Epidermal melanocyte (primary cell): ENCODE results near the gene GRM7.

Experiments
- DNase-seq: peaks from one replicate; pipeline ENCODE4 v3.0.0; 2011; ENCODE audit warnings: low spot score; ENCODE audit not compliant: insufficient read length

GRM7 gene

GRCh38 chr3:6965881-6966280 lies 105.0 kb downstream of the GRM7 start:
- DNase-seq = no peak

- DNase-seq = no peak
Measured at GRCh38 chr3:6971933-6972332, 111.0 kb downstream of the GRM7 start.

GRCh38 chr3:6985848-6986247 lies 124.9 kb downstream of the GRM7 start:
- DNase-seq = no peak

GRCh38 chr3:6989608-6990291 lies 128.8 kb downstream of the GRM7 start:
- no peak for DNase-seq

DNA sequence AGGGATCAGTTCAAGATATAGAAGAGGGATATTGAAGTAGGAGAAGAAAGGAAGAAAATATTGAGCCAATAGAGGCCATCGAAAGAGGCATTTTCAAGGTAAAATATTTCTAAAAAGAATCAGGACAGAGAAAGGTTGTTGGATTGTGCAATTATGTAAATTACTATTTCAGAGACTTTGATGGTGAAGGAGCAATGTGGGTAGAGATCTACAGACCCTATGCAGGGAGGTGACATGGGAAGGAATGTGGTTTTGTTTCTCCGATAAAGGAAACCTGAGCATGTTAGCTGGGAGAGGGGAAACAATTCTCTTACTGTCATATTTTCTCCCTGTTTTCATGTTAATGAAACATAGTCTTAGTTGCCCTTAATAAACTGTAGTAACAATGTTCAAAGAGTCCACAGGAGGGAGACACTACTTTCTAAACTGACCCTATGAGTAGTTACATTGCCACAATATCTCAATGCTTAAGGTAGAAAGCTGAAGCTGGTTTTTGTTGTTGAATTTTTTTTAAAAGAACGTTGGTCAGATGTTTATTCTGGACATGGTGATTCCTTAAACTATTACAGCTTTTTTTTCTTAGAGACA lies 133.3 kb downstream of the GRM7 start:
- DNase-seq = no peak

DNA sequence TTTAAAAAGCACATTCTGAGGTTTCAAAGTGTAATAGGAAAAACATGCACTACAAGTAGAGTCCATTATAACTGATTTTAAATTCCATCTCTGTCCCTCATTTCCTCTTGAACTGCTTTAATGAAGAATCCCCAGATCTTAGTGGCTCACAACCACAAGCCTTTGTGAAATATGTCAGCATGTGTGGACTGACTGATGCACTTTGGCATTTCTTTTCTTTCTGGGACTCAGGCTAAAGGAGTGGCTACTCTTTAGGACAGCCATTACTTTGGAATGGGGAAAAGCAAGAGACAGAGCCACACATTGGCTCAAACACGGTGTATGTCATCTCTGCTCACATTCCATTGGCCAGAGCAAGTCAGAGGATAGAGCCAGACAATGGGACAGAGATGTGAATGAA lies 139.6 kb downstream of the GRM7 start:
- DNase-seq = no peak

GRCh38 chr3:7001370-7001769 lies 140.5 kb downstream of the GRM7 start:
- DNase-seq = no peak

GRCh38 chr3:7015683-7016440 lies 154.9 kb downstream of the GRM7 start:
- DNase-seq = no peak

DNA sequence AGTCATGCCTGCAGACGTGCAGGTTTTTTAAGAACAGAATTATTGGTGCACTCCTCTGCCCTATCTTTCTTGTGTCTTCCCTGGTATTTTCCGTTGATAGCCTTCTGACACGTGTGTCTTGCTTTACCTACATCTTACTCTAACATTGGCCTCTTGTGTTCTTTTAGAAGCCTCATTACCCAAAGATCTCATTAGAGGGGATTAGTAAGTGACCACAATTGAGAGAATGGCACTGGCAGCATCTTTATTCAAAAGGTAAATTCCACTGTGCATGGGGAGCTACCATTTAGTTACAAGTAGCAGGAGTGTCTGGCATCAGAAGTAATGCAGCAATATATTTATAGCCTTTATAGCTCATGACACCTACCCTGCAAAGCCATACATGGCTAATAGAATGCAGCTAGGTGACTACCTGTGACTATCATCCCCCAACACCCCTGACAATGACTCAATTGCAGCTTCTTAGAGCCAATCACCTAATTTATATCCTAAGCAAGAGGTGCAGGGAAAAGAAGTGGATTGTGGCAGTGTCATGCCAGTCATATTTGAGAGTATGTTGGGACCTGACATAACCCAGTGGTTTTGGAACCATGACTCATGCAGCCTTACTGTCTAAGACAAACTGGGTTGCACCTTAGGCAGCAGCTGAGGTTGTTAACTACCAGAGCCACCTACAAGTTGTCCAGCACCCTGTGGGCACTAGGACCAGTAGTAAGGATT lies 164.8 kb downstream of the GRM7 start:
- DNase-seq = no peak

- DNase-seq = no peak
Measured at GRCh38 chr3:7029562-7029961, 168.6 kb downstream of the GRM7 start.

DNA sequence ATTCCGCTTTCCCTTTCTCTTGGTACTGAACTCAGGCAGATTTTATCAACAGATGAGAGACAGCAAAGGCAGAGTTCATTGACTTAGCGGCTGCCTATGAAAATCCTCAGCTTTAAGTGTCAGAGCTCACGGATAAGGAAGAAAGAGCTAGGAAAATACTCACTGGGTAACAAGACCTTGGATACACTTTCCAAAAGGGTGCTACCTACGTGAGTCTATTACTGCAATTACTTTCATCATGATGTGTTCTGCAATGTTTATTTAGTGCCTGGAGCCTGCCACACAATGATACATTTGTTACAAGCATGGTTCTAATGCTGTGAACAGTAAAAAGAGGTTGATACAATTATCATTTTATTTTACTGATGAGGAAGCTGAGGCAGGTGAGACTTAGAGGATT lies 177.5 kb downstream of the GRM7 start:
- no peak for DNase-seq

GRCh38 chr3:7062714-7063113 lies 201.8 kb downstream of the GRM7 start:
- no peak for DNase-seq

DNA sequence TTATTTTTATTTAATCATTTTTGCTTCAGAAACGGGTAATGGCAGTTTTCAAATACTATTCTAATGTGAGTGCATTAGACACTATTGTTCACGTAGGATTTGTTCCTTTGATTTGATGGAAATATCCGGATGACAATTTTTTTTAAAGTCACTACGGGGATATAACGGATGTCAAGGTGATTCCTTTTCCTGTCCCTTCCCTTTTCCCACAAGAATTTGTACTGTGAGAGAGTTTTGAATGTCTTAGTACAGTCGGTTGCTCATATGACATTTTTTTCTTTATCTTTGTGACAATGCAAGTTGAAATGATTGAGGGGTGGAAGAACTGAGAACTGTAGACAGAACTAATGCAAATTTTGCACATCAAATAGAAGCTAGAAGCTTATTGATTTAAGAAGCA lies 209.5 kb downstream of the GRM7 start:
- DNase-seq = no peak

GRCh38 chr3:7074217-7074616 lies 213.3 kb downstream of the GRM7 start:
- DNase-seq = no peak

GRCh38 chr3:7075117-7075516 lies 214.2 kb downstream of the GRM7 start:
- no peak for DNase-seq

GRCh38 chr3:7075901-7076300 lies 215.0 kb downstream of the GRM7 start:
- DNase-seq = no peak

DNA sequence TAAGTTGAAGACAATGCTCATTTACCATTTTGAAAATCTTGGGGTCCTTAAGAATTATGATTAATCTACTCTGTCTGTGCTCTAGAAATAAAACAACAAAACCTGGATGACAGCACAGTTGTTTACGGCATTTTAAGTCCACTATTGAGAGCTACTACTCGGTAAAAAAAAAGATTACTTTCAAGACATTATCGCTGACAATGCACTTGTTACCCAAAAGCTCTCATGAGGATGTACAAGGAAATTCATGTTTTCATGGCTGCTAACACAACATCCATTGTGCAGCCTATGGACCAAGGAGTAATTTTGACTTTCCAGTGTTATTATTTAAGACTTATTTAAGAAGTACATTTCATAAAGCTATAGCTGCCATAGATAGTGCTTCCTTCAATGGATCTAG lies 221.3 kb downstream of the GRM7 start:
- no peak for DNase-seq

GRCh38 chr3:7086417-7086816 lies 225.5 kb downstream of the GRM7 start:
- no peak for DNase-seq

GRCh38 chr3:7095116-7095515 lies 234.2 kb downstream of the GRM7 start:
- DNase-seq = no peak

DNA sequence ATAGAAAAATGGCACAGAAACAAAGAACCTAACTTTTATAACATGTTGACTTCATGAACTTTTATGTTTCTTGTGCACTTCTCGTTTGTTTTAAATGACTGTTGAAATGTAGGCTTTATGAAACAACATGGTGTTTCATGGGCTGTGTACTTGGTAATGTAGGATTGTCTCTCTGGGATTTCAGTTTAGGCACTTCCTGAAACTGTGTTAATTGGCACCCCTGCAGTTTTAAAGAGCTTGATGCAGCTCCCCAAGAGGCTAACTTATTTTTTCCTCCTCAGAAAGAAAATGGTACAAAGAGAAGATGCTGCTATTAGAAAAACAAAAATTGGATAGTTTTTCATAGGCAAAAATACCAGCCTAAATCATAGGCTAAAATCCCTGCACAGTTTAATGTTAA lies 239.2 kb downstream of the GRM7 start:
- DNase-seq = no peak

- DNase-seq = no peak
Measured at GRCh38 chr3:7106635-7107034, 245.7 kb downstream of the GRM7 start.

- DNase-seq = no peak
Measured at GRCh38 chr3:7112523-7113056, 251.7 kb downstream of the GRM7 start.
